LoVo (cell line): ENCODE results near the gene KLHDC8A.
"Not testable (repeated sequence)": the region's sequence is repeated elsewhere in the genome, so short reads cannot be mapped to it uniquely, and the experiment has no call there.

ENCODE experiments used
- DNase-seq: peaks from one replicate; pipeline ENCODE4 v3.0.0-alpha.2; 2016; ENCODE audit warnings: low spot score

Gene KLHDC8A, protein sequence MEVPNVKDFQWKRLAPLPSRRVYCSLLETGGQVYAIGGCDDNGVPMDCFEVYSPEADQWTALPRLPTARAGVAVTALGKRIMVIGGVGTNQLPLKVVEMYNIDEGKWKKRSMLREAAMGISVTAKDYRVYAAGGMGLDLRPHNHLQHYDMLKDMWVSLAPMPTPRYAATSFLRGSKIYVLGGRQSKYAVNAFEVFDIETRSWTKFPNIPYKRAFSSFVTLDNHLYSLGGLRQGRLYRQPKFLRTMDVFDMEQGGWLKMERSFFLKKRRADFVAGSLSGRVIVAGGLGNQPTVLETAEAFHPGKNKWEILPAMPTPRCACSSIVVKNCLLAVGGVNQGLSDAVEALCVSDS

GRCh38 chr1:205356440-205357139 lies at the start of gene KLHDC8A:
Gene KLHDC8A (minus strand): TSS chr1:205356922. CDS start chr1:205343604, 13,318 bp downstream.
- DNase-seq: no peak

DNA sequence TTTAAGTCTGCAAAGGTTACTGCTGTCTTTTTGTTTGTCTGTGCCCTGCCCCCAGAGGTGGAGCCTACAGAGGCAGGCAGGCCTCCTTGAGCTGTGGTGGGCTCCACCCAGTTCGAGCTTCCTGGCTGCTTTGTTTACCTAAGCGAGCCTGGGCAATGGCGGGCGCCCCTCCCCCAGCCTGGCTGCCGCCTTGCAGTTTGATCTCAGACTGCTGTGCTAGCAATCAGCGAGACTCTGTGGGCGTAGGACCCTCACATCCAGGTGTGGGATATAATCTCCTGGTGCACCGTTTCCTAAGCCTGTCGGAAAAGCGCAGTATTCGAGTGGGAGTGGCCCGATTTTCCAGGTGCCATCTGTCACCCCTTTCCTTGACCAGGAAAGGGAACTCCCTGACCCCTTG lies 49.5 kb upstream of the KLHDC8A start:
- not testable (repeated sequence) for DNase-seq

DNA sequence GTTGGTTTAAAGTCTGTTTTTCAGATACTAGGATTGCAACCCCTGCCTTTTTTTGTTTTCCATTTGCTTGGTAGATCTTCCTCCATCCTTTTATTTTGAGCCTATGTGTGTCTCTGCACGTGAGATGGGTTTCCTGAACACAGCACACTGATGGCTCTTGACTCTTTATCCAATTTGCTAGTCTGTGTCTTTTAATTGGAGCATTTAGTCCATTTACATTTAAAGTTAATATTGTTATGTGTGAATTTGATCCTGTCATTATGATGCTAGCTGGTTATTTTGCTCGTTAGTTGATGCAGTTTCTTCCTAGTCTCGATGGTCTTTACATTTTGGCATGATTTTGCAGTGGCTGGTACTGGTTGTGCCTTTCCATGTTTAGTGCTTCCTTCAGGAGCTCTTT lies 47.8 kb upstream of the KLHDC8A start:
- DNase-seq: not testable (repeated sequence)

GRCh38 chr1:205398586-205398985 lies 41.9 kb upstream of the KLHDC8A start:
- DNase-seq: no peak

- DNase-seq: peak; percentile 60
Measured at GRCh38 chr1:205396967-205397616, 40.4 kb upstream of the KLHDC8A start.

DNA sequence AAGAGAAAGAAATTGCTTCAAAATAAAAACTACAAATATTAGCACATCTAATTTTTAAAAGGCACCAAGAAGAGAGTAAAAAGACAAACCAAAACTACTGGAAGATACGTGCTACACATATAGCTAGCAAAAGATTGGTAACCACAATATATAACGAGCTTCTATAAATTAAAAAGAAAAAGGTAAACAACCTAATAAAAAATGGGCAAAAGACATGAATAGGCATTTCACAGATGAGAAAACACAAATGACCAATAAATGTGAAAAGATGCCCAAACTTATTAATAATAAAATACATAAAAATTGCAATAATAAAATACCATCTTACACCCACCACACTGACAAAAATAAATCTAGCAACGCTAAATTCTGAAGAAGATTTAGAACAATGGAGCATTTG lies 38.9 kb upstream of the KLHDC8A start:
- no peak for DNase-seq

GRCh38 chr1:205392650-205393049 lies 35.9 kb upstream of the KLHDC8A start:
- DNase-seq: no peak

DNA sequence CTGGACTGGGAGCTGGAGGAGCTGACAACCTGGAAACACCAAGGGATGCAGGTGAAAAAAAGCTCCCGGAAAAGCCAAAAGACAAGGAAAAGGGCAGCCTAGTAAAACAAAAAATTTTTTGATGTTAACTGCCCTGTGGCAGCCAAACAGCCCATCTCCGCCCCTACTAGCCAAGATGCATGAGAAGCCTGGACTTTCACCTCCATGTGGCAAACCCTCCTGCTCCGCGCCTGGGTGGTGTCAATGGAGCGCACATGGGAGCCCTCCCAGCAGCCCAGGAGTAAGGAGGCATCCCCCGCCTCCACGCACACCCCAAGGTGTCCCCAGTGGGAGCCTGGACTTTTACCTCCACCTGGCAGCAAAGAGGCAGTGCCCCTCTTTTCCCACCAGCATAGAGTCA lies 34.7 kb upstream of the KLHDC8A start:
- DNase-seq: peak; percentile 11

DNA sequence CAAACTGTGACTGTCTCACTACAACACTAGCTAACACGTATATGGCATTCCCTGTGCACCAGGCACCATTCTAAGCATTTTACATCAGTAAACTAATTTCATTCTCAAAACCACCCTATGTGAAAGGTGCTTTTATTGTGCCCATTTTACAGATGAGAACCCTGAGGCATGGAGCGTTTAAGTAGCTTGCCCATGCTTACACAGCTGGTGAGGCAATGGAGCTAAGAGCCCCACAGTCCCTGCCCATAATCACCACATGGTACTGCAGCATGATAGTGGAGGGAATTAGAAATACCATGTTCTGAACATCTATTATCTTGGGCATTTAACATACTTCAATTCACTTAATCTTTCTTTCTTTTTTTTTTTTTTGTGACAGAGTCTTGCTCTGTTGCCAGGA lies 31.1 kb upstream of the KLHDC8A start:
- DNase-seq: no peak

DNA sequence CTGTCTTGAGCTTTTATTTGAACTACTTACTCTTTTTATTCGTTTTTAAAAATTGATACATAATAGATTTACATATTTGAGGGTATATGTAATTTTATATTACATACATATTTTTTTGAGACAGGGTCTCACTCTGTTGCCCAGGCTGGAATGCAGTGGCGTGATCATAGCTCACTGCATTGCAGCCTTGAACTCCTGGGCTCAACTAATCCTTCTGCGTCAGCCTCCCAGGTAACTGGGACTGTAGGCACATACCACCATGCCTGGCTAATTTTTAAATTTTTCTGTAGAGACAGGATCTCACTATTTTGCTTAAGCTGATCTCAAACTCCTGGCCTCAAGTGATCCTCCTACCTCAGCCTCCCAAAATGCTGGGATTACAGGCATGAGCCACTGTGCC lies 26.3 kb upstream of the KLHDC8A start:
- DNase-seq: not testable (repeated sequence)

DNA sequence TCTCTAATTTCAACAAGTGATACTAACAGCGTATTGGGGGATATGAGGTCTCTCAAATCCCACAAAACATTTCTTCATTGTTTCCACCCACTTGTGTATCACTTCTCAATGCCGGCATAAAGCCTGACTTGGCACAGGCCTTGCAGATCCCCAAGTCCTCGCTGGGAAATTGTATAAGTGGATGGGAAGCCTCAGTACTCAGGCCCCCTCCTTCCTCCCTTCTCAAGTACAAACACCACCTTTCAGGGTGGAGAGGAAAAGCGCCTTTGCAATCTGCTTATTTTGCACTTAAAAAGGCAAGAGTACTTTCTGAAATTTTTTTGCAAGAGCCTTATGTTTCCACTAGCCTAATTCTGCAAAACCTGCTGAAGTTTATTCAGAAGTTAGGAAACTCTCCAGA lies 25.8 kb upstream of the KLHDC8A start:
- no peak for DNase-seq

- DNase-seq: no peak
Measured at GRCh38 chr1:205381305-205381704, 24.6 kb upstream of the KLHDC8A start.

GRCh38 chr1:205380882-205381281 lies 24.2 kb upstream of the KLHDC8A start:
- no peak for DNase-seq

DNA sequence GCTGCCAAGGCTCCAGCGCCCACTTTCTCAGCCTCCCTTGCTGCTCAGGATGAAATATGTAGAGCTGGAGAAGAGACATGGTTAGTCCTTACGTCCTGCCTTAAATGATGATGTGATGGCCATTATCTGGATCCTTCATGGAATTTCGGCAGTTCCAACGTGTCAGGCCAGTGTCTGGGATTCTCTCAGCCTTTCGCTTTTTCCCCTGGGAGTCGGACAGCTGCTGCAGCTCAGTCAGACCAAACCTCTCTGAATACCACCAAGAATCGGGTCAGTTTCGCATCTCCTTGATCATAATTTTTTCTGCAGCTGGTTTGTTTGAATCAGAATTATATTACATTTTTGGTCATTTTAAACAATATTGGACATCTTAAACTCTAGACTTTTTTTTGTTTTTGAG lies 22.3 kb upstream of the KLHDC8A start:
- no peak for DNase-seq

DNA sequence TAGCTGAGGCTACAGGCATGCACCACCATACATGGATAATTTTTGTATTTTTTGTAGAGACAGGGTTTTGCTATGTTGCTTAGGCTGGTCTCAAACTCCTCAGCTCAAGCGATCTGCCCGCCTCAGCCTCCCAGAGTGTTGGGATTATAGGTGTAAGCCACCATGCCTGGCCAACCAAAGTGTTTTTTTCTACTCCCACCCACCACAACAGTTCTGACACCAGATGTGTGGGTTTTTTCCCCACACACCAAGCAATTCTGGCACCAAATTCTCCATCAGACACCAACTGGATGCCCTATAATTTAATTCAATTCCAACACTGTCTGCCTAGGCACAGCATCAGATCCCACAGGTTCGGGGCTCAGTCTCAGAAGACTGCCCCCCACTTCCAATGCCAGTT lies 20.6 kb upstream of the KLHDC8A start:
- no peak for DNase-seq

DNA sequence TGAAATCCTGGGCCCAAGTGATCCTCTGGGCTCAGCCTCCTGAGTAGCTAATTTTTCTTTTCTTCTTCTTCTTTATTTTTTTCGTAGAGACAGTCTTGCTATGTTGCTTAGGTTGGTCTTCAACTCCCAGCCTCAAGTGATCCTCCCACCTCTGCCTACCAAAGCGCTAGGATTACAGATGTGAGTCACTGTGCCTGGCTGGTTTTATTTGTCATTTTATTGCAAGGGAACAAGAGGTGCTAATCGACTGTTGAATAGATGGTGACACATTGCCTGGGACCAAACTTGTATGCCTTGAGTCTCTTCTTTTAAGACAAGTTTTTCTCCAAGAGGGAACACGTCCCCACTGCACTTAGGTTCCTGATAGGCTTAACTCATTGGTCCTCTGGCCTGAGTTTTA lies 20.0 kb upstream of the KLHDC8A start:
- DNase-seq: peak; percentile 67

DNA sequence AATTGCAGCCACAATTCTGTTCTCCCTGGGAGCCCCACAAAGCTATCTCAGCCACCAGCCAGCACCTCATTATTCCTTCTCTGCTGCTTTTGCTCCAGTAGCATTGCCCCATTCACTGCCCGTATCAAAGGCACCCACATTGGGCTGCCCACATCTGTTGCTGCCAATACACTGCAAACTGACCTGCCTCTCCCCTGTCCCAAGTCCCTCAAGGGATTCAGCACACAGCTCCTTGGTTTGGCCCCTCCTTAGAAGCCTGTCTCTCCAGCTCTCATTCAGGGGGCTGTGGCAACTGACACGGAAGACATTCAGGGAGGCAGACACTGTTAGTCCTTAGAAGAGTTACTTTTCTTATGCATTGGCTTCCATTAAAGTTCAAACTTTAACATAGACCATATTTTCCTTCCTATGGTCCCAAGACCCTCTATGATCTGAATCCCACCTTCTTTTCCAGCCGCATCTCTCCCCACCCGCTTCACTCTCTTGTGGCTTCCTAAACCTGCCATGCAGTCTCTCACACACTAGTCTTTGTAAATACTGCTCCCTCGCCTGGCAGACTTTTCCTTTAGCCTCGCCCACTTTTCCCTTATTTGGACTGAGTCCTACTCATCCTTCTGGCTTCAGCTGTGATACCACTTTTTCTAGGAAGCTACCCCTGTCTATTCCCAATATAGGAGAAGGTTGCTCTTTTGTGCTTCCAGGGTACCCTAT lies 19.3 kb upstream of the KLHDC8A start:
- no peak for DNase-seq

GRCh38 chr1:205374210-205375078 lies 17.7 kb upstream of the KLHDC8A start:
- DNase-seq: peak; percentile 71

DNA sequence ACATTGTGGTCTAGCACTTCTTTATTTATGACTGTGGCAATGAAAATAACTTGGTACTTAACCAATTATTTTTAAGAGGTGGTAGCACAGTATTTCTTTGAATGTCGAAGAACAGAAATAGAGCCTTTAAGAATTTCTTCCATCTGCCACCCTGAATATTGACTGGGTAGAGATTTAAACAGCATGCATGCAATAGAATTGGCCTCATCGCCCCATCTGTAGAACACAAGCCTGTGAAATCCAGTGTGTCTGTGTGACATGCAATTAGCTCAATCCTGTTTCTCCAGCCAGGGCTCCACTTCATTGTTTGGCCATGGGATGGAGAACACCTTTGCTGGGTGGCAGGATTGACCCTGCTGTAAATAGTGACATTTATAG lies 17.1 kb upstream of the KLHDC8A start:
- DNase-seq: no peak

GRCh38 chr1:205373022-205373797 lies 16.5 kb upstream of the KLHDC8A start:
- no peak for DNase-seq
